Measurements from ENCODE around the gene PXMP4.
"Not testable (repeated sequence)": the region's sequence is repeated elsewhere in the genome, so short reads cannot be mapped to it uniquely, and the experiment has no call there.

Gene PXMP4, protein sequence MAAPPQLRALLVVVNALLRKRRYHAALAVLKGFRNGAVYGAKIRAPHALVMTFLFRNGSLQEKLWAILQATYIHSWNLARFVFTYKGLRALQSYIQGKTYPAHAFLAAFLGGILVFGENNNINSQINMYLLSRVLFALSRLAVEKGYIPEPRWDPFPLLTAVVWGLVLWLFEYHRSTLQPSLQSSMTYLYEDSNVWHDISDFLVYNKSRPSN

DNA sequence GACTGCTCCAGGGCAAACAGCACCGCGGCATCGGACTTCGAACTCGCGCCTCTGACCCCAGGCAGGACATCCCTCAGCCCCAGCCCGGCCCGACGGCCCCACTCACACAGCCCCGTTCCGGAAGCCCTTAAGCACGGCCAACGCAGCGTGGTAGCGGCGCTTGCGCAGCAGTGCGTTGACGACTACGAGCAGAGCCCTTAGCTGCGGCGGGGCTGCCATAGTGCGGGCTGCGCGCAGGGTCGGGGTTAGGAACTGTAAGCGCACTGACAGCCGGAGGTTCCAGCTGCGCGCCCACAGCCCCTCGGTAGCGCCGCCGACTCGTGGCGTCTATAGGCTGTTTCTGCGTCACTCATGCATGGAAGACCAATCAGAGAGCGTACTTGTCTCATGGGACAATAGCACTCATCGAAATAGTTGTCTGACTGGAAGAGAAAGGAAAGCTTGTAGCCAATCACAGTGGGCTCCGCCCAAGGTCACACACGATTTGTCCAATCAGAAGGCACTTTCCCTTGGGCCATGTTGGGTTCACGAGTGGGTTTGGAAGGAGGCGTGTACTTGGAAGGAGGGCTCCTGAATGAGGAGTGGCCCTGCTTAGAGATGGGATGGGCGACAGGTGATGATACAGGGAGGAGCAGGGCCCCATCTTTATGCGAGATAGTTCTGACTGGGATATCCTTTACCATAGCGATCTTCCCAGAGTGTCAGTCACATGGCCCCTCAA, at the start of gene PXMP4:
Gene PXMP4, minus strand, starts transcription at position 322 of the 721 bp plus-strand sequence. Its CDS starts 103 bp downstream, at position 219.
- ATAC-seq (peak; percentile 98), DNase-seq (peak; percentile 80)

GRCh38 chr20:33769043-33769442, 48.9 kb upstream of the PXMP4 start:
- DNase-seq (no peak), ATAC-seq (no peak)

- ATAC-seq = no peak
Measured at GRCh38 chr20:33767777-33768138, 47.6 kb upstream of the PXMP4 start.

DNA sequence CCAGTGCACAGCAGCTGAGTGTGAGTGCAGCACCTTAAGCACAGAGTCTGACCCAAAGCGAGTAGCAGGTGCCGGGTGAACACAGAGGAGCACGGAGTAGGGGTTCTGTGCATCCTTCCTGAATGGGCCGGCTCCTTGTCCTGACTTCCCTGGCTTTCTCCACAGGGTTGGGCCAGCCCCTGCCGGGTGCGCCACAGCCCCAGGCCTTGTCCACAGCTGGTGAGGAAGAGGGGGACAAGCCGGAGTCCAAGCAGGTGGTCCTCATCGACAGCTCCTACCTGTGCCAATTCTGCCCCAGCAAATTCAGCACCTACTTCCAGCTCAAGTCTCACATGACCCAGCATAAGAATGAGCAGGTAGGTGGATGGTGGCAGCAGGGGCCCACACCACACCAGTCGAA, 46.6 kb upstream of the PXMP4 start:
- no peak for DNase-seq

More at GRCh38 chr20:33767777-33768138, 47.6 kb upstream of the PXMP4 start:
- DNase-seq = no peak

GRCh38 chr20:33765592-33765991, 45.5 kb upstream of the PXMP4 start:
- DNase-seq (no peak), ATAC-seq (no peak)

More for the DNA sequence above, 46.6 kb upstream of the PXMP4 start:
- no peak for ATAC-seq

DNA sequence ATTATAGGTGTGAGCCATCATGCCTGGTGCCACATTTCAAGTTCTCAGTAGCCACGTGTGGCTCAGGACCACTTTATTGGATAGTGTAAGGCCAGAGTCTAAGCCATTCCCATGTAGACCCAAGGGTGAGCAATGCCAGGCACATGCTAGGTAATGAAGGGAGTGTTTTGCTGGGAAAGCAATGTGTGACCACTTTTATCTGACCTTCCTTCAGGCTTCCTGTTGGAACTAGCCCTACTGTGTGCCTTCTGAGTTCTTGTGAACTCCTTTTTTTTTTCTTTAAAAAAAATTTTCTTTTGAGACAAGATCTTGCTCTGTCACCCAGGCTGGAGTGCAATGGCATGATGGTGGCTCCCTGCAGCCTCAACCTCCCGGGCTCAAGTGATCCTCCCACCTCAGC, 45.0 kb upstream of the PXMP4 start:
- ATAC-seq (no peak), DNase-seq (no peak)

GRCh38 chr20:33761698-33762250, 41.7 kb upstream of the PXMP4 start:
- DNase-seq (no peak), ATAC-seq (no peak)

GRCh38 chr20:33757458-33757857, 37.3 kb upstream of the PXMP4 start:
- DNase-seq (no peak), ATAC-seq (no peak)

GRCh38 chr20:33757046-33757445, 36.9 kb upstream of the PXMP4 start:
- no peak for ATAC-seq

GRCh38 chr20:33755936-33756490, 35.9 kb upstream of the PXMP4 start:
- ATAC-seq, DNase-seq: not testable (repeated sequence)

More at GRCh38 chr20:33757046-33757445, 36.9 kb upstream of the PXMP4 start:
- DNase-seq = no peak

DNA sequence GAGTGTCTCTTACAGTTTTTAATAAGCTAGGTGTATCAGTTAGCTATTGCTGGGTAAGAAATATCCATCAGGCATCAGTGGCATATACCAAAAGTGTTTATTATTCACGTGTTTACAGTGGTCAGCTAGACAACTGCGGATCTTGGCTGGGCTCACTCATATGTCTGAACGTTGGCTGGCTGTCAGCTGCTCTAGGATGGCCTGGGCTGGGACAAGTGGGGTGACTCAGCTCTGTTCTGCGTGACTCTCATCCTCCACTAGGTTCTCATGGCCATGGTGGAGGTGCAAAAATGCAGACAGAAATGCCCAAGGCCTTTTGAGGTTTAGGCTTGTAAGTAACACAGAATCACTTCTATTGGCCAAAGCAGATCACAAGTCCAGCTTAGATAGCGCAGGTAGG, 33.7 kb upstream of the PXMP4 start:
- no peak for DNase-seq
- no peak for ATAC-seq

GRCh38 chr20:33753143-33753542, 33.0 kb upstream of the PXMP4 start:
- ATAC-seq = no peak
- DNase-seq = no peak

- DNase-seq (no peak), ATAC-seq (no peak)
Measured at GRCh38 chr20:33751775-33752174, 31.7 kb upstream of the PXMP4 start.

- DNase-seq (no peak), ATAC-seq (no peak)
Measured at GRCh38 chr20:33746325-33746998, 26.4 kb upstream of the PXMP4 start.

DNA sequence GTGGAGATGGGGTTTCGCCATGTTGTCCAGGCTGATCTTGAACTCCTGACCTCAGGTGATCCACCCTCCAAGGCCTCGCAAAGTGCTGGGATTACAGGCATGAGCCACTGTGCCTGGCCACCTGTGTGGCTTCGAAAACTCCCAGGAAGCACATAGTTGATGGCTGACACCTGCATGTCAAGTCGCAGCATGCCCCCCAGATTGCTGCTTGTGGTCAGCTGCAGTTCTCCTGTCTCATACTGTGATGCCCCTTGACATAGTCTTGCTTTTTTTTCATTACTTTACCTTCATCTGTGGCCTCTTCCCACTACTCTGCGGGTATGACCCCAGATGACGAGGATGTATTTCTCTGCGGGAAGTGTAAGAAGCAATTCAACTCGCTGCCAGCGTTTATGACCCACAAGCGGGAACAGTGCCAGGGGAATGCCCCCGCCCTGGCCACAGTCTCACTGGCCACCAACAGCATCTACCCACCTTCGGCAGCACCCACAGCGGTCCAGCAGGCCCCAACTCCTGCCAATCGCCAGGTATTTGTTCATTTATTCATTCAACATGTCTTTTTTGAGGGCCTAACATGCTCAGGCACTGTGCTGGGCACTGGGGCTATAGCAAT, 24.8 kb upstream of the PXMP4 start:
- no peak for ATAC-seq
- no peak for DNase-seq

- ATAC-seq (no peak), DNase-seq (no peak)
Measured at GRCh38 chr20:33744181-33744580, 24.1 kb upstream of the PXMP4 start.

- DNase-seq (no peak), ATAC-seq (no peak)
Measured at GRCh38 chr20:33740189-33740588, 20.1 kb upstream of the PXMP4 start.

DNA sequence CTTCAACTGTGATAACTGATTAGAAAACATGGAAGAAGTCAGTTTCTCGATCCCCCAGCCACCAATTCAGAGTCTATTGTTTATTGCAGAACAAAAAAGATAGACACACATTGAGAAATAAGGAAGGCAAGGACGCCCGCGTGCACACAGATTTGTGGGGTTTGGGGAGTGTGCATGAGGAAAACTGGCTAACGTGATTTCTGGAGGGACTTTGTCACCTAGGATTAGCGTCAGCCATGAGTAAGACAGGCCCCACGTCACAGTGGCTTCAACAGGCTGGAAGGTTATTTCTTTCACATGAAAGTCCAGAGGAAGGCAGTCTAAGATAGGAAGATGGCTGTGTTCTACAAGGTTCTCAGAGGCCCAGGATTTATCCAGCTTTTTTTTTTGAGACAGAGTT, 19.4 kb upstream of the PXMP4 start:
- no peak for ATAC-seq
- DNase-seq = no peak

DNA sequence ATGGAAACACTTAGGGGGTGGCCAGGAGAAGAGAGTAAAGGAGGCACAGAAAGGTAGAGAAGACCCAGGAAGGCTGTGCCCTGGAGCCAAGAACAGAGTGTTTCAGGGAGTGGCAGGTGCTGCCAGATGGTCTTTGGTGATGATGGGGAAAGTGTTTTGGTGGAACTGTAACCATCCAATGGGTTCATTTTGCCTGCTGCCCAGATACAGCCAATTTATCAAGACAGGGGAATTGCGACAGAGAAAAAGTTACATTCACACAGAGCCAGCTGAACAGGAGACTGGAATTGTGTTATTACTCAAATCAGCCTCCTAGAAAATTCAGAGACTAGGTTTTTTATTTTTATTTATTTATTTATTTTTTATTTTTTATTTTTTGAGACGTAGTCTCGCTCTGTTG, 16.9 kb upstream of the PXMP4 start:
- DNase-seq (no peak), ATAC-seq (no peak)

DNA sequence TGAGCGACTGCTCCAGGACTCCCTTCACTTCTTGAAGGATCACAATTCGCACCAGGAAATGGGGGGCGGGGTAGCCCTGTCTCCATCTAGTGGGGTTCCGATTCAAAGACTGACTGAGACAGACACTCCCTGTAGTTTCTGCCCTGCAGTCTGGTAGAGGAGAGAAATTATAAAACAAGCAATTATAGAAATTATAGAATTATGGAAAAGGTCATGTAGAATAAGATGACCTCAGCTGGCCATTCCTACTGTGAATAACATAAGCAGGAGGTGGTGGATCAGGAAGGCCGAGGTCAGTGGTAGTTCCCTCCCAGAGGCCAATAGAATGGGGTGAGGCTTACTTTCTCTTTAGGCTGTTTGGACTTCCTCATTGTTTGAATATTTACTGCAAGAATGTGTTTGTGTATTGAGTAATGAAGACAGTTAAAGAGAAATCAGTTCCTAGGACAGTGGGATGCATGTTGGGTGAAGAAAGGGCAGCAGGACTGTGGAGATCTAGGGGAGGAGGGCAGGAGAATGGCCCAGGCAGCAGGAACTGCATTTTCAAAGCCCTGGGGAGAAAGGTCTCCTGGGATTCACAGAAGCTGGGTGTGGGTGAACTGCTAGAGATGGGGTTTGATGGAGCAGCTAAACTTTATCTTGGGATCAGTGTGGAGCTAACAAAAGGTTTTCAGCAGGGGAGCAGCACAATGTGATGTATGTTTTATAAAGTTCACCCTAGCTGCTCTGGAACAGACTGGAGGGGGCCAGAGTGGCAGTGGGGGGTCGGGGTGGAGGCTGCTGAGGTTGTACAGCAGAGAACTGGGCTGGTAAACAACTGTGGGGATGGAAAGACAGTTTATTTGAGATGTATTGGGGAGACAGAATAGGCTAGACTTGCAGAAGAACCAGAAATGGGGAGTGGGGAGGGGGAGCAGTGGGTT, 13.8 kb upstream of the PXMP4 start:
- ATAC-seq (no peak), DNase-seq (no peak)
